Measurements from ENCODE around the gene SEMA7A.

DNA sequence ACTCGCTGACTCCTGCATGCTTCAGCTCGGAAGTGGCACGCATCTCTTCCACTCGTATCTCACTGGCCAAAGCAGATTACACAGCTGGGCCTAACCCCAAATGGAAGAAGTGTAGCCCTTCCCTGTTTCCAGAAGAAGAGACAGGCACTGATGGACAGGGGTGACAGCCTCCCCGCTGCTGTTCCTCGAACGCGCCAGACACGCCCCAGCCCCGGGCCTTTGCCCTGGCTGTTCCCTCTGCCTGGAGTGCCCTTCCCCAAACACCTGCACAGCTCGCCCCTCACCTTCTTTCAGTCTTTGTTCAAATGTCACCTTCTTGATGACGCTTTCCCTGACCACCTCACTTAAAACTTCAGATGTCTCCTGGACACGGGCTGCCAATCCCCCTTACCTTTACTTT, 40.3 kb downstream of the SEMA7A start:
- TF ChIP-seq, protein P1, sequence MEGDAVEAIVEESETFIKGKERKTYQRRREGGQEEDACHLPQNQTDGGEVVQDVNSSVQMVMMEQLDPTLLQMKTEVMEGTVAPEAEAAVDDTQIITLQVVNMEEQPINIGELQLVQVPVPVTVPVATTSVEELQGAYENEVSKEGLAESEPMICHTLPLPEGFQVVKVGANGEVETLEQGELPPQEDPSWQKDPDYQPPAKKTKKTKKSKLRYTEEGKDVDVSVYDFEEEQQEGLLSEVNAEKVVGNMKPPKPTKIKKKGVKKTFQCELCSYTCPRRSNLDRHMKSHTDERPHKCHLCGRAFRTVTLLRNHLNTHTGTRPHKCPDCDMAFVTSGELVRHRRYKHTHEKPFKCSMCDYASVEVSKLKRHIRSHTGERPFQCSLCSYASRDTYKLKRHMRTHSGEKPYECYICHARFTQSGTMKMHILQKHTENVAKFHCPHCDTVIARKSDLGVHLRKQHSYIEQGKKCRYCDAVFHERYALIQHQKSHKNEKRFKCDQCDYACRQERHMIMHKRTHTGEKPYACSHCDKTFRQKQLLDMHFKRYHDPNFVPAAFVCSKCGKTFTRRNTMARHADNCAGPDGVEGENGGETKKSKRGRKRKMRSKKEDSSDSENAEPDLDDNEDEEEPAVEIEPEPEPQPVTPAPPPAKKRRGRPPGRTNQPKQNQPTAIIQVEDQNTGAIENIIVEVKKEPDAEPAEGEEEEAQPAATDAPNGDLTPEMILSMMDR (IDR thresholded peaks at IDR 0.05), result no peak
- no peak for TF ChIP-seq TAF1 (IDR thresholded peaks at IDR 0.05; ENCODE audit: borderline replicate concordance, low read depth, low read length)
- TF ChIP-seq, protein P2, sequence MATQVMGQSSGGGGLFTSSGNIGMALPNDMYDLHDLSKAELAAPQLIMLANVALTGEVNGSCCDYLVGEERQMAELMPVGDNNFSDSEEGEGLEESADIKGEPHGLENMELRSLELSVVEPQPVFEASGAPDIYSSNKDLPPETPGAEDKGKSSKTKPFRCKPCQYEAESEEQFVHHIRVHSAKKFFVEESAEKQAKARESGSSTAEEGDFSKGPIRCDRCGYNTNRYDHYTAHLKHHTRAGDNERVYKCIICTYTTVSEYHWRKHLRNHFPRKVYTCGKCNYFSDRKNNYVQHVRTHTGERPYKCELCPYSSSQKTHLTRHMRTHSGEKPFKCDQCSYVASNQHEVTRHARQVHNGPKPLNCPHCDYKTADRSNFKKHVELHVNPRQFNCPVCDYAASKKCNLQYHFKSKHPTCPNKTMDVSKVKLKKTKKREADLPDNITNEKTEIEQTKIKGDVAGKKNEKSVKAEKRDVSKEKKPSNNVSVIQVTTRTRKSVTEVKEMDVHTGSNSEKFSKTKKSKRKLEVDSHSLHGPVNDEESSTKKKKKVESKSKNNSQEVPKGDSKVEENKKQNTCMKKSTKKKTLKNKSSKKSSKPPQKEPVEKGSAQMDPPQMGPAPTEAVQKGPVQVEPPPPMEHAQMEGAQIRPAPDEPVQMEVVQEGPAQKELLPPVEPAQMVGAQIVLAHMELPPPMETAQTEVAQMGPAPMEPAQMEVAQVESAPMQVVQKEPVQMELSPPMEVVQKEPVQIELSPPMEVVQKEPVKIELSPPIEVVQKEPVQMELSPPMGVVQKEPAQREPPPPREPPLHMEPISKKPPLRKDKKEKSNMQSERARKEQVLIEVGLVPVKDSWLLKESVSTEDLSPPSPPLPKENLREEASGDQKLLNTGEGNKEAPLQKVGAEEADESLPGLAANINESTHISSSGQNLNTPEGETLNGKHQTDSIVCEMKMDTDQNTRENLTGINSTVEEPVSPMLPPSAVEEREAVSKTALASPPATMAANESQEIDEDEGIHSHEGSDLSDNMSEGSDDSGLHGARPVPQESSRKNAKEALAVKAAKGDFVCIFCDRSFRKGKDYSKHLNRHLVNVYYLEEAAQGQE (IDR thresholded peaks at IDR 0.05; ENCODE audit: low read depth, low read length), result no peak
- no peak for TF ChIP-seq EP300 (IDR thresholded peaks at IDR 0.05; ENCODE audit: borderline replicate concordance in 1 of 2, low read depth in 1 of 2, low read length in 1 of 2)
- no peak for TF ChIP-seq SIN3A (IDR thresholded peaks at IDR 0.05; ENCODE audit: borderline replicate concordance, low read depth, low read length)
- TF ChIP-seq EZH2phosphoT487 (IDR thresholded peaks at IDR 0.05; ENCODE audit: borderline replicate concordance, low read depth), result no peak
- no peak for TF ChIP-seq POLR2AphosphoS5 (IDR thresholded peaks at IDR 0.05; ENCODE audit: low read depth, low read length)
- no peak for TF ChIP-seq JUND (IDR thresholded peaks at IDR 0.05)
- TF ChIP-seq, protein P3, sequence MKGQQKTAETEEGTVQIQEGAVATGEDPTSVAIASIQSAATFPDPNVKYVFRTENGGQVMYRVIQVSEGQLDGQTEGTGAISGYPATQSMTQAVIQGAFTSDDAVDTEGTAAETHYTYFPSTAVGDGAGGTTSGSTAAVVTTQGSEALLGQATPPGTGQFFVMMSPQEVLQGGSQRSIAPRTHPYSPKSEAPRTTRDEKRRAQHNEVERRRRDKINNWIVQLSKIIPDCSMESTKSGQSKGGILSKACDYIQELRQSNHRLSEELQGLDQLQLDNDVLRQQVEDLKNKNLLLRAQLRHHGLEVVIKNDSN (IDR thresholded peaks at IDR 0.05; ENCODE audit: borderline replicate concordance, low read depth), result no peak
- TF ChIP-seq RXRA (IDR thresholded peaks at IDR 0.05; ENCODE audit: borderline replicate concordance, low read depth), result no peak
- TF ChIP-seq SMC3 (IDR thresholded peaks at IDR 0.05; ENCODE audit: low read depth, low read length), result no peak
- no peak for TF ChIP-seq FOXM1 (IDR thresholded peaks at IDR 0.05; ENCODE audit: low read depth)
